ENCODE results near the gene PDCD1.
"Not testable (repeated sequence)": the region's sequence is repeated elsewhere in the genome, so short reads cannot be mapped to it uniquely, and the experiment has no call there.

Gene PDCD1

GRCh38 chr2:241833101-241833663 is 25.5 kb downstream of the PDCD1 start:
- DNase-seq: no peak

- DNase-seq: no peak
These were observed 31.3 kb downstream of the PDCD1 start for GRCh38 chr2:241827394-241827793.

- DNase-seq: not testable (repeated sequence)
These were observed 34.9 kb downstream of the PDCD1 start for GRCh38 chr2:241823531-241824437.

GRCh38 chr2:241822264-241822623 is 36.5 kb downstream of the PDCD1 start:
- no peak for DNase-seq

- DNase-seq: no peak
These were observed 37.0 kb downstream of the PDCD1 start for GRCh38 chr2:241821460-241822263.

GRCh38 chr2:241820625-241821384 is 37.9 kb downstream of the PDCD1 start:
- DNase-seq: no peak

- DNase-seq: not testable (repeated sequence)
These were observed 38.6 kb downstream of the PDCD1 start for GRCh38 chr2:241819947-241820624.

GRCh38 chr2:241818943-241819270 is 39.8 kb downstream of the PDCD1 start:
- DNase-seq: peak in 1 of 2 donors; percentile 22

- no peak for DNase-seq
These were observed 40.3 kb downstream of the PDCD1 start for GRCh38 chr2:241818229-241818942.

GRCh38 chr2:241817821-241818215 is 40.9 kb downstream of the PDCD1 start:
- not testable (repeated sequence) for DNase-seq

- peak; percentile 10 to 39 for DNase-seq
These were observed 41.4 kb downstream of the PDCD1 start for GRCh38 chr2:241817126-241817820.

GRCh38 chr2:241816431-241817121 is 42.1 kb downstream of the PDCD1 start:
- DNase-seq: no peak

- DNase-seq: no peak
These were observed 42.9 kb downstream of the PDCD1 start for GRCh38 chr2:241815477-241816430.

GRCh38 chr2:241814643-241815476 is 43.8 kb downstream of the PDCD1 start:
- DNase-seq: no peak

- DNase-seq: no peak
These were observed 44.4 kb downstream of the PDCD1 start for GRCh38 chr2:241814393-241814642.

GRCh38 chr2:241813644-241814392 is 44.9 kb downstream of the PDCD1 start:
- DNase-seq: peak in 1 of 2 donors; percentile 29
